Suprapubic skin (tissue), 3 donors: ENCODE results near the gene CARHSP1.

Experiments used
- CTCF ChIP-seq, 2 donors: fragments of 200-600 bp in 1 of 2; fragments of 450-650 bp in 1 of 2; sonication (generic) in 1 of 2; IDR thresholded peaks; one replicate each; pipeline ENCODE4 v1.5.1; 2016 to 2019; ENCODE audit warnings: antibody characterized with exemption in 2 of 2, mild to moderate bottlenecking in 1 of 2, moderate library complexity in 1 of 2
- EP300 ChIP-seq: sonication (generic); formaldehyde crosslinking; IDR thresholded peaks from one replicate; pipeline ENCODE4 v1.6.1; 2017; ENCODE audit warnings: antibody characterized with exemption

GRCh38 chr16:8905168-8905762, 36.5 kb upstream of the CARHSP1 start:
- TF ChIP-seq CTCF (IDR thresholded peaks at IDR 0.05): no peak
- no peak for TF ChIP-seq EP300
